ENCODE results near the gene FBXO41.

DNA sequence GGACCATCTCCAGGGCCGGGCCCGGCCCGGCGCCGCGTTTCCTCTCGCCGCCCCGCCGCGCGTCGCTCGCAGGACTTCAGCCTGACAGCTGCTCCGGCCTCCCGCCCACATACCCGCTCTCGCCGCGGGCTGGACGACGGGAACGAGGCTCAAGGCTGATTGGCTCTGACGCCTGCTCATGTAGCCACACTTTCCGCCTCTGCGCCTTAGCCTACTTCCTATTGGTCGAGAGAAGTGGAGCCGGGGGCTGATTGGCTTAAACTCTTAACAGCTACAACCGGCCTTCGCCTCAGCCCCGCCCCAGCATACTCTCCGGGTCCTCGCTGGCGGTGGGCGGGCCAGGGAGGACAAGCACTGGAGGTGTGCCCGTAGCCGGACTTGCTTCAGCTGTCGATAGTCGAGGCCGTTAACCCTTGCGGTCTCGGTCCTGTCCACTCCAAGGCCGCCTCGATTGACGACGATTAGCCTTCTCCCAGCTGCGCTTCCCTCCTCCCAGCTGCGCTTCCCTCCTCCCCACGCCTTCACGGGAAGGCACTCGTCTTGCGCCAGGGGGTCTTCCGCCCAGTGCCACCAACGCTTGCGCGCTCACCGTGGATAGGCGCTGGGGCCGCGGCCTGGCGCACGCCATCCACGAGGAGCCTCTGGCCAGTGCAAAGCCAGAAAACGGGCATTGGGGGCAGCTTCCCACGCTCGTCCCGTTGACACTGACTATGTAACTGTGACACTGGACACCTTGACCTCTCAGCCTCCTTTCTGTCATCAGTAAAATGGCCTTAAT, 50.9 kb downstream of the FBXO41 start, which contains the start of gene PRADC1:
- TF ChIP-seq POLR2A (IDR thresholded peaks at IDR 0.05), result no peak
- TF ChIP-seq, protein P1, sequence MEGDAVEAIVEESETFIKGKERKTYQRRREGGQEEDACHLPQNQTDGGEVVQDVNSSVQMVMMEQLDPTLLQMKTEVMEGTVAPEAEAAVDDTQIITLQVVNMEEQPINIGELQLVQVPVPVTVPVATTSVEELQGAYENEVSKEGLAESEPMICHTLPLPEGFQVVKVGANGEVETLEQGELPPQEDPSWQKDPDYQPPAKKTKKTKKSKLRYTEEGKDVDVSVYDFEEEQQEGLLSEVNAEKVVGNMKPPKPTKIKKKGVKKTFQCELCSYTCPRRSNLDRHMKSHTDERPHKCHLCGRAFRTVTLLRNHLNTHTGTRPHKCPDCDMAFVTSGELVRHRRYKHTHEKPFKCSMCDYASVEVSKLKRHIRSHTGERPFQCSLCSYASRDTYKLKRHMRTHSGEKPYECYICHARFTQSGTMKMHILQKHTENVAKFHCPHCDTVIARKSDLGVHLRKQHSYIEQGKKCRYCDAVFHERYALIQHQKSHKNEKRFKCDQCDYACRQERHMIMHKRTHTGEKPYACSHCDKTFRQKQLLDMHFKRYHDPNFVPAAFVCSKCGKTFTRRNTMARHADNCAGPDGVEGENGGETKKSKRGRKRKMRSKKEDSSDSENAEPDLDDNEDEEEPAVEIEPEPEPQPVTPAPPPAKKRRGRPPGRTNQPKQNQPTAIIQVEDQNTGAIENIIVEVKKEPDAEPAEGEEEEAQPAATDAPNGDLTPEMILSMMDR (IDR thresholded peaks at IDR 0.05), result no peak
- no peak for TF ChIP-seq EP300 (IDR thresholded peaks at IDR 0.05)
